Panc1 (cell line): ENCODE data around the gene NUP133. TPM values are rescaled to one million over a fixed set of nuclear protein-coding genes. Genes with fewer than 3 reads are reported as not detected.

Source experiments
- ATAC-seq: fragments of 200-7000 bp; cut with Tn5 transposase; 2 replicates; pipeline ENCODE4 v1.9.1; 2020; ENCODE audit warnings: mild to moderate bottlenecking, moderate library complexity
- BruUV-seq: library from RNA; stranded (reverse); fragments of 400-500 nt; replicated peaks from 2 replicates; lab custom pipeline; 2021; lab: Mats Ljungman, UMichigan
- CTCF ChIA-PET: fragments of 300-600 bp; sonication (Branson Sonifier 250); formaldehyde crosslinking; loops from one replicate; lab custom pipeline; 2022; ENCODE audit warnings: antibody characterized with exemption; lab: Charles Lee
- POLR2A ChIA-PET: fragments of 300-600 bp; sonication (Branson Sonifier 250); formaldehyde crosslinking; loops from one replicate; lab custom pipeline; 2022; ENCODE audit warnings: antibody characterized with exemption; lab: Charles Lee
- DNase-seq: peaks from one replicate; pipeline ENCODE4 v3.0.0-alpha.2; 2010; ENCODE audit warnings: low read depth, low spot score
- H3K27ac ChIP-seq: 2 replicates; pipeline ENCODE4 v1.5.1; 2011; ENCODE audit warnings: mild to moderate bottlenecking, low read length, inconsistent platforms
- H3K27me3 ChIP-seq: fragments of 200-500 bp; sonication (Bioruptor generic); 2 replicates; pipeline ENCODE4 v1.6.0; 2014; ENCODE audit warnings: low read length, inconsistent platforms; ENCODE audit not compliant: control insufficient read depth, insufficient read depth
- H3K36me3 ChIP-seq: fragments of 200-500 bp; sonication (Bioruptor generic); 2 replicates; pipeline ENCODE4 v1.5.1; 2014; ENCODE audit warnings: inconsistent platforms, mild to moderate bottlenecking, low read length, moderate library complexity; ENCODE audit not compliant: control insufficient read depth, insufficient read depth
- H3K4me1 ChIP-seq: 2 replicates; pipeline ENCODE4 v1.5.1; 2011; ENCODE audit warnings: inconsistent platforms, mild to moderate bottlenecking, low read length, moderate library complexity; ENCODE audit not compliant: control insufficient read depth, insufficient read depth
- H3K4me3 ChIP-seq, 2 experiments: 2 replicates each; pipeline ENCODE4 v1.5.1; 2011 to 2012; ENCODE audit warnings: low read depth in 2 of 2, low read length in 2 of 2, mild to moderate bottlenecking in 2 of 2, inconsistent platforms in 1 of 2, moderate library complexity in 1 of 2
- H3K9me3 ChIP-seq: fragments of 200-500 bp; sonication (Bioruptor generic); 2 replicates; pipeline ENCODE4 v1.5.1; 2014; ENCODE audit warnings: low read depth, mild to moderate bottlenecking, inconsistent platforms, low read length, moderate library complexity; ENCODE audit not compliant: control insufficient read depth, insufficient read depth
- CTCF ChIP-seq: fragments of 450-650 bp; IDR thresholded peaks from 2 replicates; pipeline ENCODE4 v1.5.1; 2017; ENCODE audit warnings: mild to moderate bottlenecking
- POLR2AphosphoS5 ChIP-seq: IDR thresholded peaks from 2 replicates; pipeline ENCODE4 v1.6.1; 2012; ENCODE audit warnings: mild to moderate bottlenecking, low read depth, low read length, moderate library complexity
- SIN3A ChIP-seq: IDR thresholded peaks from 2 replicates; pipeline ENCODE4 v1.6.1; 2012; ENCODE audit warnings: low read depth, mild to moderate bottlenecking, low read length, moderate library complexity, borderline replicate concordance; ENCODE audit not compliant: insufficient read depth
- TCF7L2 ChIP-seq: IDR thresholded peaks from 2 replicates; pipeline ENCODE4 v1.6.1; 2011; ENCODE audit warnings: mild to moderate bottlenecking, low read depth, low read length, inconsistent platforms
- in situ Hi-C: cut with HindIII; loops from 2 replicates; pipeline ENCODE4 v1.10.0; 2016; ENCODE audit warnings: low sequenced_read_pairs, low pct_unique_long_range_greater_than_20kb
- intact Hi-C: fragments of 100-400 bp; cut with micrococcal nuclease; formaldehyde crosslinking; loops from one replicate; pipeline ENCODE4 v1.10.0; 2022; ENCODE audit not compliant: unreplicated experiment
- total RNA-seq: library from RNA; stranded (reverse); gene quantifications from one replicate; pipeline ENCODE4 v1.2.1, GENCODE V29; 2021; ENCODE audit not compliant: unreplicated experiment
- TF ChIP-seq, protein P1 (sequence below), 2 experiments: IDR thresholded peaks; 2 replicates each; pipeline ENCODE4 v1.6.1; 2011 to 2012; ENCODE audit warnings: low read depth in 2 of 2, control low read depth in 1 of 2, low read length in 1 of 2, mild to moderate bottlenecking in 1 of 2, moderate library complexity in 1 of 2; ENCODE audit not compliant: insufficient read depth in 1 of 2

The NUP133 gene
- total RNA-seq, 1 experiment from 2014 or later = 39.5 TPM

GRCh38 chr1:229445828-229446227 is 62.3 kb downstream of the NUP133 start:
- ATAC-seq (no peak), DNase-seq (no peak)
- no peaks in the 10 kb centered on the region for H3K27me3 ChIP-seq
- intact Hi-C loops = no loop called here
- POLR2A ChIA-PET = interaction anchor here (0.6 kb wide), 1 partner anchor 55 kb away, joined by 9 read pairs; no protein-coding TSS in a partner anchor
- in situ Hi-C loops = no loop called here
- no peak overlapping the region for H3K27ac ChIP-seq
- no TSS peak for BruUV-seq
- no peaks in the 10 kb centered on the region for H3K4me1 ChIP-seq
- H3K9me3 ChIP-seq = no peaks in the 10 kb centered on the region
- CTCF ChIA-PET = no interaction called here
- no peaks in the 10 kb centered on the region; the same call in 1 of the 2 replicates for H3K36me3 ChIP-seq
- no peak overlapping the region for H3K4me3 ChIP-seq
- TF ChIP-seq POLR2AphosphoS5 = no peak
- TF ChIP-seq TCF7L2 = no peak
- TF ChIP-seq CTCF = no peak
- TF ChIP-seq SIN3A = no peak
- TF ChIP-seq, protein P1, sequence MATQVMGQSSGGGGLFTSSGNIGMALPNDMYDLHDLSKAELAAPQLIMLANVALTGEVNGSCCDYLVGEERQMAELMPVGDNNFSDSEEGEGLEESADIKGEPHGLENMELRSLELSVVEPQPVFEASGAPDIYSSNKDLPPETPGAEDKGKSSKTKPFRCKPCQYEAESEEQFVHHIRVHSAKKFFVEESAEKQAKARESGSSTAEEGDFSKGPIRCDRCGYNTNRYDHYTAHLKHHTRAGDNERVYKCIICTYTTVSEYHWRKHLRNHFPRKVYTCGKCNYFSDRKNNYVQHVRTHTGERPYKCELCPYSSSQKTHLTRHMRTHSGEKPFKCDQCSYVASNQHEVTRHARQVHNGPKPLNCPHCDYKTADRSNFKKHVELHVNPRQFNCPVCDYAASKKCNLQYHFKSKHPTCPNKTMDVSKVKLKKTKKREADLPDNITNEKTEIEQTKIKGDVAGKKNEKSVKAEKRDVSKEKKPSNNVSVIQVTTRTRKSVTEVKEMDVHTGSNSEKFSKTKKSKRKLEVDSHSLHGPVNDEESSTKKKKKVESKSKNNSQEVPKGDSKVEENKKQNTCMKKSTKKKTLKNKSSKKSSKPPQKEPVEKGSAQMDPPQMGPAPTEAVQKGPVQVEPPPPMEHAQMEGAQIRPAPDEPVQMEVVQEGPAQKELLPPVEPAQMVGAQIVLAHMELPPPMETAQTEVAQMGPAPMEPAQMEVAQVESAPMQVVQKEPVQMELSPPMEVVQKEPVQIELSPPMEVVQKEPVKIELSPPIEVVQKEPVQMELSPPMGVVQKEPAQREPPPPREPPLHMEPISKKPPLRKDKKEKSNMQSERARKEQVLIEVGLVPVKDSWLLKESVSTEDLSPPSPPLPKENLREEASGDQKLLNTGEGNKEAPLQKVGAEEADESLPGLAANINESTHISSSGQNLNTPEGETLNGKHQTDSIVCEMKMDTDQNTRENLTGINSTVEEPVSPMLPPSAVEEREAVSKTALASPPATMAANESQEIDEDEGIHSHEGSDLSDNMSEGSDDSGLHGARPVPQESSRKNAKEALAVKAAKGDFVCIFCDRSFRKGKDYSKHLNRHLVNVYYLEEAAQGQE (IDR thresholded peaks at IDR 0.05; ENCODE audit: insufficient read depth in 1 of 2, low read depth in 2 of 2, low read length in 1 of 2) = no peak

GRCh38 chr1:229440851-229441537 is 67.1 kb downstream of the NUP133 start:
- POLR2A ChIA-PET = interaction anchor here (0.7 kb wide), 1 partner anchor 98 kb away, joined by 3 read pairs; the partner anchor contains the start of gene CCSAP
- H3K27ac ChIP-seq = no peak overlapping the region
- H3K4me3 ChIP-seq = no peak overlapping the region
- H3K4me1 ChIP-seq = no peaks in the 10 kb centered on the region
- no TSS peak for BruUV-seq
- intact Hi-C loops = no loop called here
- no peaks in the 10 kb centered on the region for H3K9me3 ChIP-seq
- CTCF ChIA-PET = no interaction called here
- in situ Hi-C loops = no loop called here
- no peak for DNase-seq
- no peak for ATAC-seq
- H3K36me3 ChIP-seq = no peaks in the 10 kb centered on the region; the same call in 1 of the 2 replicates
- H3K27me3 ChIP-seq = no peaks in the 10 kb centered on the region
- TF ChIP-seq, protein P1 (IDR thresholded peaks at IDR 0.05; ENCODE audit: insufficient read depth in 1 of 2, low read depth in 2 of 2, low read length in 1 of 2) = no peak
- TF ChIP-seq SIN3A (no peak), CTCF (no peak), POLR2AphosphoS5 (no peak), TCF7L2 (no peak)
